H9 (cell line): Measurements from ENCODE around the gene FABP3. TPM values are rescaled to one million over a fixed set of nuclear protein-coding genes. Genes with fewer than 3 reads are reported as not detected.

Experiments used
- DNase-seq: peaks from one replicate; pipeline ENCODE4 v3.0.0-alpha.2; 2017
- H2AFZ ChIP-seq: one replicate; pipeline ENCODE4 v1.6.1; 2013; ENCODE audit warnings: mild to moderate bottlenecking, low read length, control low read depth, moderate library complexity
- H2AK5ac ChIP-seq: 2 replicates; pipeline ENCODE4 v1.6.1; 2013; ENCODE audit warnings: low read length, control low read depth, mixed read lengths; ENCODE audit not compliant: insufficient read length
- H2BK120ac ChIP-seq: one replicate; pipeline ENCODE4 v1.6.1; 2013; ENCODE audit warnings: low read depth, mild to moderate bottlenecking, low read length, control low read depth, inconsistent platforms; ENCODE audit not compliant: poor library complexity, severe bottlenecking
- H2BK12ac ChIP-seq: 2 replicates; pipeline ENCODE4 v1.6.1; 2013; ENCODE audit warnings: low read length, control low read depth, mixed read lengths, low read depth; ENCODE audit not compliant: insufficient read length
- H2BK15ac ChIP-seq: 2 replicates; pipeline ENCODE4 v1.6.1; 2013; ENCODE audit warnings: low read depth, low read length, control low read depth
- H2BK20ac ChIP-seq: one replicate; pipeline ENCODE4 v1.6.1; 2013; ENCODE audit warnings: low read depth, mild to moderate bottlenecking, low read length, control low read depth, inconsistent platforms; ENCODE audit not compliant: poor library complexity, severe bottlenecking
- H2BK5ac ChIP-seq: 2 replicates; pipeline ENCODE4 v1.6.1; 2013; ENCODE audit warnings: low read length, control low read depth, mixed read lengths; ENCODE audit not compliant: insufficient read length
- H3K14ac ChIP-seq: 2 replicates; pipeline ENCODE4 v1.6.1; 2013; ENCODE audit warnings: low read length, control low read depth; ENCODE audit not compliant: insufficient read depth
- H3K18ac ChIP-seq: 2 replicates; pipeline ENCODE4 v1.6.1; 2013; ENCODE audit warnings: low read depth, mild to moderate bottlenecking, mixed read lengths, low read length, control low read depth; ENCODE audit not compliant: insufficient read length
- H3K23ac ChIP-seq: 2 replicates; pipeline ENCODE4 v1.6.1; 2013; ENCODE audit warnings: low read length, control low read depth, mixed read lengths, low read depth; ENCODE audit not compliant: insufficient read length
- H3K23me2 ChIP-seq: 2 replicates; pipeline ENCODE4 v1.6.1; 2013; ENCODE audit warnings: low read depth, mild to moderate bottlenecking, mixed read lengths, low read length, control low read depth; ENCODE audit not compliant: insufficient read length, poor library complexity, severe bottlenecking
- H3K27ac ChIP-seq: 2 replicates; pipeline ENCODE4 v1.5.1; 2013; ENCODE audit warnings: low read length, control low read depth, mixed read lengths, low read depth; ENCODE audit not compliant: insufficient read length
- H3K27me3 ChIP-seq: 2 replicates; pipeline ENCODE4 v1.6.1; 2013; ENCODE audit warnings: low read length, control low read depth, inconsistent platforms; ENCODE audit not compliant: insufficient read depth
- H3K4ac ChIP-seq: 2 replicates; pipeline ENCODE4 v1.6.1; 2013; ENCODE audit warnings: low read depth, mild to moderate bottlenecking, control low read depth, inconsistent platforms, low read length, moderate library complexity
- H3K4me1 ChIP-seq: 2 replicates; pipeline ENCODE4 v1.6.1; 2013; ENCODE audit warnings: low read length, control low read depth, inconsistent platforms; ENCODE audit not compliant: insufficient read depth
- H3K4me2 ChIP-seq: 2 replicates; pipeline ENCODE4 v1.6.1; 2013; ENCODE audit warnings: low read length, control low read depth, mixed read lengths; ENCODE audit not compliant: insufficient read length, insufficient read depth
- H3K56ac ChIP-seq: 2 replicates; pipeline ENCODE4 v1.6.1; 2013; ENCODE audit warnings: low read depth, mild to moderate bottlenecking, mixed read lengths, low read length, control low read depth; ENCODE audit not compliant: insufficient read length
- H3K79me1 ChIP-seq: 2 replicates; pipeline ENCODE4 v1.6.1; 2013; ENCODE audit warnings: low read depth, mild to moderate bottlenecking, moderate library complexity, low read length, control low read depth, inconsistent platforms; ENCODE audit not compliant: insufficient read depth, poor library complexity, severe bottlenecking
- H3K79me2 ChIP-seq: 2 replicates; pipeline ENCODE4 v1.6.1; 2013; ENCODE audit warnings: low read length, control low read depth, inconsistent platforms; ENCODE audit not compliant: insufficient read depth
- H3K9ac ChIP-seq: 2 replicates; pipeline ENCODE4 v1.6.1; 2013; ENCODE audit warnings: low read length, control low read depth, mixed read lengths; ENCODE audit not compliant: insufficient read length; ENCODE audit errors: extremely low read depth
- H3K9me3 ChIP-seq: one replicate; pipeline ENCODE4 v1.6.1; 2013; ENCODE audit warnings: low read depth, low read length, inconsistent platforms; ENCODE audit not compliant: control insufficient read depth
- H3T11ph ChIP-seq: one replicate; pipeline ENCODE4 v1.6.1; 2013; ENCODE audit warnings: mild to moderate bottlenecking, low read length, control low read depth, inconsistent platforms
- H4K20me1 ChIP-seq: one replicate; pipeline ENCODE4 v1.6.1; 2013; ENCODE audit not compliant: control insufficient read depth, insufficient read length, insufficient read depth
- H4K5ac ChIP-seq: 2 replicates; pipeline ENCODE4 v1.6.1; 2013; ENCODE audit warnings: low read depth, mild to moderate bottlenecking, mixed read lengths, low read length, control low read depth; ENCODE audit not compliant: insufficient read length
- H4K8ac ChIP-seq: replicated peaks from 2 replicates; pipeline ENCODE4 v1.6.1; 2013; ENCODE audit warnings: low read length, control low read depth, mixed read lengths, low read depth; ENCODE audit not compliant: insufficient read length
- H4K91ac ChIP-seq: 2 replicates; pipeline ENCODE4 v1.6.1; 2013; ENCODE audit warnings: low read depth, mild to moderate bottlenecking, moderate library complexity, mixed read lengths, low read length, control low read depth; ENCODE audit not compliant: insufficient read length
- H3K27ac Mint-ChIP-seq, 3 experiments: 2 replicates in 2 of 3; 3 replicates in 1 of 3; pipeline ENCODE4 v1.8.0; 2020 to 2021; ENCODE audit warnings: mixed read lengths in 3 of 3, mild to moderate bottlenecking in 1 of 3, moderate library complexity in 1 of 3
- H3K27me3 Mint-ChIP-seq: 2 replicates; pipeline ENCODE4 v1.8.0; 2021; ENCODE audit warnings: low read depth, mild to moderate bottlenecking, moderate library complexity, mixed read lengths
- H3K36me3 Mint-ChIP-seq, 3 experiments: 2 replicates in 2 of 3; 3 replicates in 1 of 3; pipeline ENCODE4 v1.8.0; 2020 to 2021; ENCODE audit warnings: low read depth in 3 of 3, mixed read lengths in 3 of 3; ENCODE audit not compliant: insufficient read depth in 1 of 3
- H3K4me1 Mint-ChIP-seq, 2 experiments: 2 replicates each; pipeline ENCODE4 v1.8.0; 2020; ENCODE audit warnings: mixed read lengths in 2 of 2
- H3K4me3 Mint-ChIP-seq, 2 experiments: 2 replicates in 1 of 2; 3 replicates in 1 of 2; pipeline ENCODE4 v1.8.0; 2020 to 2021; ENCODE audit warnings: mild to moderate bottlenecking in 2 of 2, mixed read lengths in 2 of 2, moderate library complexity in 1 of 2
- H3K9me3 Mint-ChIP-seq, 2 experiments: 2 replicates in 1 of 2; 3 replicates in 1 of 2; pipeline ENCODE4 v1.8.0; 2020; ENCODE audit warnings: mild to moderate bottlenecking in 2 of 2, mixed read lengths in 2 of 2, moderate library complexity in 1 of 2
- WGBS: extraction: QIAGEN DNeasy Blood & Tissue Kit; methylation state at CpG from one replicate; pipeline ENCODE4 v1.1.7; 2013; ENCODE audit warnings: missing lambda C conversion rate, low lambda C conversion rate, mixed read lengths; ENCODE audit not compliant: insufficient read length; ENCODE audit errors: extremely low coverage; 5-methylcytosine and 5-hydroxymethylcytosine counted together
- total RNA-seq: library from RNA; stranded (reverse); gene quantifications from 2 replicates; pipeline ENCODE4 v1.2.1, GENCODE V29; 2021
- TF ChIP-seq, protein P1 (sequence below): fragments of 200-600 bp; sonication (generic); conservative IDR thresholded peaks from 3 replicates; pipeline ENCODE4 v1.8.0; 2021; ENCODE audit warnings: antibody characterized with exemption, mild to moderate bottlenecking

FABP3 gene
- total RNA-seq, 1 experiment from 2014 or later = 9.0 TPM

DNA sequence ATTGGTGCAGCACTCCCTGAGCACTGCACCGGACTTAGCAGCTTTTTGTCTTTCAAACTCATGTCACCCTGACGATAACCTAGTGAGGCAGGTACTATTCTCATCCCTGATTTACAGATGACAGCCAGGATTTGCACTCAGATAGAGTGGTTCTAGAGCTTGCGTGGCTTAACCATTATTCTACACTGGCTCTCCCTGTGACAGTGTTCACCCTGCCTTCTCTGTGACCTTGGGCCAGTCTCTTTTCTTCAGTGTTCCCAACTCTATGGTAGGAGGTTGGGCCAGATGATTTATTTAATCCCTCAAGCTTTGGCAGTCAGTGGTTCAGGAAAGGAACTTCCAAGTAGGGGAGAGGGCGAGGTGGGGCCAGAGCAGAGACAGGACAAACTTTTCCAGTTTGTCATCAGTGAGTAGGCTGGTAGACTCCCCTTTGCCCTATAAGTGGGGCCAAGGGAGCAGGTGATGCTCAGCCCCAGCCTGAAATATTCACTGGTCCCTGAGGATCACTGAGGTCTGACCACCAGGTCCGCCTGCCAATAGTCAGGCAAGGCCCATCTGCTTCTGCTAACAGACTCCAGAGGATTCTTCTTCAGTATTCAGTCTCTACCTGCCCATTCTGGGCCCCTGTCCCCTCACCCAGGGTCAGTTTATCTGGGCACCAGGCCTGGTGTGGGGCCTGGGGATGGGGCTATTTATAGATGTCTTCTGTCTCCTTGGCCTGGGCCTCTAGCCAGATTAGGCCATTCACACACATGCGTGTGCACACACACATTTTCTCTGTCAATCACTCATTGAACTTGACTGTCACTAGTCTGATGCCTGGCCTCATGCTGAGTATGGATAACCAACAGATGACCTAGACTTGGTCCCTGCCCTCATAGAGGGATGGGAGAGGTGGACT is 8.8 kb upstream of the FABP3 start:
- H3K9me3 Mint-ChIP-seq = no peaks in the 10 kb centered on the region; a peak in 1 of 5 replicates
- H3K9me3 ChIP-seq = no peaks in the 10 kb centered on the region
- H3K18ac ChIP-seq = no peak overlapping the region
- no peak overlapping the region for H3K4me3 Mint-ChIP-seq
- H3K4me1 Mint-ChIP-seq = peaks cover 2 to 16% of the 10 kb centered on the region in 2 experiments
- H3K27ac ChIP-seq = no peak overlapping the region
- H3K14ac ChIP-seq = no peak overlapping the region
- H3K4me1 ChIP-seq = no peaks in the 10 kb centered on the region
- no peak overlapping the region for H2BK20ac ChIP-seq
- no CpG with 5 or more reads among the region's 6 CpGs for WGBS
- no peak overlapping the region for H3K4me2 ChIP-seq
- TF ChIP-seq, protein P1, sequence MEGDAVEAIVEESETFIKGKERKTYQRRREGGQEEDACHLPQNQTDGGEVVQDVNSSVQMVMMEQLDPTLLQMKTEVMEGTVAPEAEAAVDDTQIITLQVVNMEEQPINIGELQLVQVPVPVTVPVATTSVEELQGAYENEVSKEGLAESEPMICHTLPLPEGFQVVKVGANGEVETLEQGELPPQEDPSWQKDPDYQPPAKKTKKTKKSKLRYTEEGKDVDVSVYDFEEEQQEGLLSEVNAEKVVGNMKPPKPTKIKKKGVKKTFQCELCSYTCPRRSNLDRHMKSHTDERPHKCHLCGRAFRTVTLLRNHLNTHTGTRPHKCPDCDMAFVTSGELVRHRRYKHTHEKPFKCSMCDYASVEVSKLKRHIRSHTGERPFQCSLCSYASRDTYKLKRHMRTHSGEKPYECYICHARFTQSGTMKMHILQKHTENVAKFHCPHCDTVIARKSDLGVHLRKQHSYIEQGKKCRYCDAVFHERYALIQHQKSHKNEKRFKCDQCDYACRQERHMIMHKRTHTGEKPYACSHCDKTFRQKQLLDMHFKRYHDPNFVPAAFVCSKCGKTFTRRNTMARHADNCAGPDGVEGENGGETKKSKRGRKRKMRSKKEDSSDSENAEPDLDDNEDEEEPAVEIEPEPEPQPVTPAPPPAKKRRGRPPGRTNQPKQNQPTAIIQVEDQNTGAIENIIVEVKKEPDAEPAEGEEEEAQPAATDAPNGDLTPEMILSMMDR = no peak
- H4K8ac ChIP-seq = no peak overlapping the region
- no peaks in the 10 kb centered on the region for H3K27me3 ChIP-seq
- peak overlapping the region in 1 of 3 experiments; percentile 7; a peak in 2 of 7 replicates for H3K27ac Mint-ChIP-seq
- no peak overlapping the region for H3K56ac ChIP-seq
- no peak overlapping the region for H2BK12ac ChIP-seq
- H3K9ac ChIP-seq = no peak overlapping the region
- no peak overlapping the region for H3T11ph ChIP-seq
- H3K27me3 Mint-ChIP-seq = peaks cover 2% of the 10 kb centered on the region
- no peak overlapping the region for H2BK15ac ChIP-seq
- H3K36me3 Mint-ChIP-seq = no peaks in the 10 kb centered on the region
- no peak overlapping the region for H3K4ac ChIP-seq
- H3K79me1 ChIP-seq = no peaks in the 10 kb centered on the region
- H3K23ac ChIP-seq = no peak overlapping the region
- no peak for DNase-seq
- no peak overlapping the region for H4K5ac ChIP-seq
- H2BK120ac ChIP-seq = no peak overlapping the region
- no peaks in the 10 kb centered on the region for H4K20me1 ChIP-seq
- H3K23me2 ChIP-seq = no peaks in the 10 kb centered on the region
- H2AK5ac ChIP-seq = no peak overlapping the region
- H4K91ac ChIP-seq = no peak overlapping the region
- H3K79me2 ChIP-seq = no peaks in the 10 kb centered on the region
- H2AFZ ChIP-seq = no peak overlapping the region
- H2BK5ac ChIP-seq = no peak overlapping the region
